ENCODE results near the gene DPYSL3.

The DPYSL3 gene

DNA sequence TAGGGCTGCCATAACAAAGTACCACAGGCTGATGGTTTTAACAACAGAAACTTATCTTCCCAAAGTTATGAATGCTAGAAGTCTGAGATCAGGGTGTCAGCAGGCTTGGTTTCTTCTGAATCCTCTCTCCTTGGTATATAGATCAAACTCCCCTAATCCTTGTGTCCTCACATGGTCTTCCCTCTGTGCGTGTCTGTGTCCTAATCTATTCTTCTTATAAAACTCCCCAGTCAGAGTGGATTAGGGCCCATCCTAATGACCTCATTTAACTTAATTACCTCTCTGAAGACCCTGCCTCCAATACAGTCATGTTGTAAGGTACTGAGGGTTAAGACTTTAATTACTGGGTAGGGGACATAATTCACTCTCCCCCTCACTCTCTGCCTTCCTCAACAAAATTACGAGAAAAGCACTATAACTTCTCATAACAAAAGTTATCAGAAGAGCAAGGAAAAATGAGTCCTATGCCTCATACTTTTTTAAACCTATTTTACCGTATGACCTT is 68.6 kb downstream of the DPYSL3 start:
- no peak for DNase-seq

- no peak for DNase-seq
Observed at GRCh38 chr5:147439254-147439653, 70.6 kb downstream of the DPYSL3 start.

DNA sequence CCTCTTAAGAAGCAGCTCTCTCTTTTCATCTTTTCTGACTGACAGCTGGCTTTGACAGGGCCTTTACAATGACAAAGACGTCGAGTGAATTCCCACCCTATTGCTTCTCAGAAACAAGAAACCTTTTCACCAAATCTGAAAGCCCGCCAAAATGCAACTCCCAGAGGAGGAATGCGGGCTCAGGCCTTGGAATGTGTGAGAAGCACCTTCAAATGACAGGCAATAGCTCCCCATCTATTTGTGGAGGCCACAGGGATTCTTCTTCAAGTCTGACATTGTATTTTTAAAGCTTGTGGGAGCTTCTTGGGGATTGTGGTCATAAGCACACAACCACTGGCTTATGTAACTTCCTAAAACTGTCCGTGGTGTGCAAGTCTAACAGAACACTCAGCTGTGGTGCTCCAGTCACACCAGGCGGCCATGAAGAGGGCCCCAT is 72.7 kb downstream of the DPYSL3 start:
- peak in 1 of 51 donors; percentile 13 for DNase-seq

DNA sequence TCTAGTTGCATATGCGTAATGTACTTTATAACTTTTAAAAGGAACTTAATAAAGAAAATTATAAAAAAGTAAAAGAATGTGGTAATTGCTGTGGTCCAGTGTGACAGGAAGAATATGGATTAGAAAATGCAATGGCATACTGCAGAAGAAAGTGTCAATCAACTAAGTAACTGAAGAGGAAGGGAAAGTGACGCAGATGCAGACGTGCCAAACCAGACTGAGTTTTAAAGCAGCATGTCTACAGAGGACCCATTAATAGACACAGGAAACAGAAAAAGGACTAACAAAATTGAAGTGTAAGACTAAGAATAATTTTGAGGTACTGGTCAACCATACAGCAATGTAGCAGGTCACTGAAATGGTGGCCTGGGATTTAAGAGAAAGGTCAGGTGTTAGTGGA is 73.3 kb downstream of the DPYSL3 start:
- no peak for DNase-seq

DNA sequence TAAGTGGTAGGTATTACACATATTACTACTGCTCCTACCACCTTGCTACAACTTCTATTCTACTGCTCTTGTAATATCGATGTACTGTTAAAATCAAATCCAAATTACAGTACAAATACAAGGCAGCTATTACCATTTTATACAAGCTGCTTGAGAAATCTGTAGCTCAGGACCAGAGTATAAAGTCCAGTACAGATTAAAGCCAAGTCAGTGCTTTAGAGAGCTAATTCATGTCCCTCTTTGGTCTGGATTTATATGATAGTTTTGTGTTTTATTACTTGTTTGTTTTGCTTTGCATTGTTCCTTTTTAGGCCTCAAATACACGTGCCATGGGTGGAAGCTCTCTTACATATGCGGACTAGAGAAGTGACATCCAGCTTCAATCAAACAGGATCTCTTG is 75.8 kb downstream of the DPYSL3 start:
- no peak for DNase-seq

GRCh38 chr5:147432323-147432722 is 77.5 kb downstream of the DPYSL3 start:
- DNase-seq = no peak

GRCh38 chr5:147431586-147431985 is 78.3 kb downstream of the DPYSL3 start:
- DNase-seq = no peak

- DNase-seq = no peak
Observed at GRCh38 chr5:147430628-147431027, 79.2 kb downstream of the DPYSL3 start.

- DNase-seq = no peak
Observed at GRCh38 chr5:147427521-147428401, 82.1 kb downstream of the DPYSL3 start.

- no peak for DNase-seq
Observed at GRCh38 chr5:147426640-147427327, 83.1 kb downstream of the DPYSL3 start.

DNA sequence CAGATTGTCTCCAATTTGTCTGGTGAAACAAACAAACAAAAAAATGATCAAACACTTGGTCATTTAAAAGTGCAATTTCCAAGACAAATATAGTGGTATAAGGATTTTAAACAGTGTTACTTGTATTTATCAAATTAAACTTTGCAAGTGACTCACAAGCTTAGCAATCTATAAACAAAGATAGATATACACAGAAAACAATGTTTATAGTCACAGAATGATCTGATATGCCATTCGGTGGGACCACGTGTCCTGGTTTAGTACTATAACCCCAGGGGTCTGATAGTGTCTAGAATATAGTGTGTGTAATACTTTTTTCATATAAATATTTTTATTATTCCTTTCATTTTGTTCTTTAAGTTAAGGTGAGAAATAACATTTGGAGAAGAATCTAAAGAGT is 91.3 kb downstream of the DPYSL3 start:
- no peak for DNase-seq

GRCh38 chr5:147417135-147417813 is 92.6 kb downstream of the DPYSL3 start:
- peak in 2 of 51 donors; percentile 25 to 47 for DNase-seq

DNA sequence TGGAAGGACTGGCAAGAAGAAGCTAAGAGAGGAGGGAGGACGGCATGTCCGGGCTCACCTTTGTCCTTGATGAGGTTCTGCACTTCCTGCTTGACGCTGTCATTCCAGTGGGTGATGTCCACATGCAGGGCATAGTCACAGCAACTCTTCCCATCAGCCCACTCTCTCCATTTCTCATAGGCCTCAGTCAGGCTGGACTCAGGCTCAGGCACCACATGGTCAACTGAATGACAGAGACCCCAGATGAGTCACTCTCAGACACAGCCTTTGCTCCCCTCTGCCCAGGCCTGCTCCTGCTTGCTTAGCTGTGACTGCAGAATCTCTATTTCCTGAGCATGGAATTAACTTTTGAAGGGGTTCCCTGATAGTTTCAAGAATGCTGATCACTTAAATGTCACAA is 94.2 kb downstream of the DPYSL3 start:
- DNase-seq = no peak

GRCh38 chr5:147413266-147413665 is 96.6 kb downstream of the DPYSL3 start:
- no peak for DNase-seq

- DNase-seq = no peak
Observed at GRCh38 chr5:147412561-147412960, 97.3 kb downstream of the DPYSL3 start.

- DNase-seq = no peak
Observed at GRCh38 chr5:147411359-147412319, 98.2 kb downstream of the DPYSL3 start.

GRCh38 chr5:147410496-147411358 is 99.1 kb downstream of the DPYSL3 start:
- no peak for DNase-seq

DNA sequence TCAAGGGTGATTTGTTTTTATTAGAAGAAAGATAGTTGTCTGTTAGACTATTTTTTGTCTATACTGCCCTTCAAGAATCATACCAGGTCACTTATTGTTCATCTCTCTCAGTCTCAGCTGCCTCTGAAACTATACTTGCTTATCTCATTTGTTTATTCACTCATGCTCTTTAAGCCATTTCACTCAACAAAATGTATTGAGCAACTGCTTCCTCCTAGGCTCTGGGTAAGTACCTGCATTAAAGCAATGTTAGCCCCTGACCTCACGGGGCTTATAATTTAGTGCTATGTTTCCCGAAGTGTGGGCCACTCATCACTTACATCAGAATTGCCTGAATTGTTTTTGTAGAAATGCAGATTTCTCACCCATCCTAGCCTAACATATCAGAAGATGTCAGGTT is 100.9 kb downstream of the DPYSL3 start:
- no peak for DNase-seq

DNA sequence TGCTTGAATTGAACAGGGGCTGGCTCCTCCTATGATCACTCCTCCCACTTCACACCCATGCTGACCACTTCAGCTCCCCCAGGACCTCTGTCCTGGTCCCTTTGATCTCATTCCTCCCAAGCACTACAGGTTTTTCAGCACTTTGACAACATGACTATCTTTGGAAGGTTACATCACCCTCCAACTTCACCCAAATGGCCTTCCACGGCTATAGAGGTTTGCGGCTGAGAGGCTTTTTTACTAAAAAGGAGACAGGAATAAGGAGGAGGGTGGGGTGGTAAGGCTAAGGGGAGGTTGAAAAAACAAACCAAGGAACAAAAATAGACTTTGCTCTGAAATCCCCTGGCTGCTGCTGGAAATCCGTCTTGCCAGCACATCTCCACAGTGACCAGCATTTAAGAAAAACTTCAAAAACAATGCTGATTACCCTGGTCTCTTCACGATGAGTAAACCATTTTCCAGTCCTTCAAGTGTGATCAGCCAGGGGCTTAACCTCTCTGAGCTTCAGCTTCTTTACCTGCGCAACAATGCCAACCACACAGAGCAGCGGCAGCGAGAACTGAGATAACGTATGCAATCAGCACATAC is 102.7 kb downstream of the DPYSL3 start:
- DNase-seq = no peak
